ENCODE results near the gene VAMP8. TPM values are rescaled to one million over a fixed set of nuclear protein-coding genes. Genes with fewer than 3 reads are reported as not detected.

Gene VAMP8
- total and polyA plus RNA-seq, 9 donors = 5.9 to 58.4 (median 24.7) TPM

- no peaks in the 10 kb centered on the region for H3K36me3 ChIP-seq
- H3K9me3 ChIP-seq = no peaks in the 10 kb centered on the region
- no peak overlapping the region for H3K27ac ChIP-seq
- 39 to 44% (median 43%) methylated on average over 6 of the region's 6 CpGs for WGBS, 3 donors
- no peak overlapping the region for H3K4me3 ChIP-seq
- peaks cover 8% of the 10 kb centered on the region for H3K4me1 ChIP-seq (ENCODE audit: insufficient read depth)
- intact Hi-C loops (cut with DNase I) = no loop called here
- no peak for DNase-seq
- no peaks in the 10 kb centered on the region for H3K27me3 ChIP-seq
- TF ChIP-seq EP300 (IDR thresholded peaks at IDR 0.05) = no peak
- no peak for TF ChIP-seq CTCF (IDR thresholded peaks at IDR 0.05)
- no peak for TF ChIP-seq POLR2A (IDR thresholded peaks at IDR 0.05)
These were observed 27.4 kb downstream of the VAMP8 start for GRCh38 chr2:85604568-85605339.

- TF ChIP-seq CTCF (IDR thresholded peaks at IDR 0.05) (no peak), POLR2A (IDR thresholded peaks at IDR 0.05) (no peak), EP300 (IDR thresholded peaks at IDR 0.05) (no peak)
- no peaks in the 10 kb centered on the region for H3K9me3 ChIP-seq
- intact Hi-C loops (cut with DNase I) = no loop called here
- H3K4me1 ChIP-seq (ENCODE audit: insufficient read depth) = peaks cover 8% of the 10 kb centered on the region
- no peak overlapping the region for H3K4me3 ChIP-seq
- DNase-seq = no peak
- WGBS, 3 donors = 13 to 28% (median 14%) methylated on average over 4 of the region's 4 CpGs
- H3K36me3 ChIP-seq = no peaks in the 10 kb centered on the region
- H3K27ac ChIP-seq = no peak overlapping the region
- H3K27me3 ChIP-seq = no peaks in the 10 kb centered on the region
These were observed 28.2 kb downstream of the VAMP8 start for GRCh38 chr2:85605406-85606115.

- no peaks in the 10 kb centered on the region for H3K36me3 ChIP-seq
- 52 to 71% (median 55%) methylated on average over 7 of the region's 7 CpGs for WGBS, 3 donors
- no peak for DNase-seq
- H3K27ac ChIP-seq = no peak overlapping the region
- TF ChIP-seq POLR2A (IDR thresholded peaks at IDR 0.05) = no peak
- no peak for TF ChIP-seq EP300 (IDR thresholded peaks at IDR 0.05)
- no peak for TF ChIP-seq CTCF (IDR thresholded peaks at IDR 0.05)
- no peaks in the 10 kb centered on the region for H3K27me3 ChIP-seq
- intact Hi-C loops (cut with DNase I) = no loop called here
- H3K4me1 ChIP-seq (ENCODE audit: insufficient read depth) = peaks cover 10% of the 10 kb centered on the region
- no peak overlapping the region for H3K4me3 ChIP-seq
- H3K9me3 ChIP-seq = no peaks in the 10 kb centered on the region
These were observed 28.7 kb downstream of the VAMP8 start for GRCh38 chr2:85606116-85606455.

- no peaks in the 10 kb centered on the region for H3K36me3 ChIP-seq
- no peaks in the 10 kb centered on the region for H3K27me3 ChIP-seq
- no peak for DNase-seq
- H3K9me3 ChIP-seq = no peaks in the 10 kb centered on the region
- no peak overlapping the region for H3K27ac ChIP-seq
- intact Hi-C loops (cut with DNase I) = no loop called here
- peaks cover 5% of the 10 kb centered on the region for H3K4me1 ChIP-seq (ENCODE audit: insufficient read depth)
- TF ChIP-seq POLR2A (IDR thresholded peaks at IDR 0.05) = no peak
- no peak for TF ChIP-seq CTCF (IDR thresholded peaks at IDR 0.05)
- TF ChIP-seq EP300 (IDR thresholded peaks at IDR 0.05) = no peak
- WGBS, 3 donors = 53 to 66% (median 66%) methylated on average over 9 of the region's 9 CpGs
- no peak overlapping the region for H3K4me3 ChIP-seq
These were observed 30.2 kb downstream of the VAMP8 start for GRCh38 chr2:85607268-85608215.
